Adipocyte (in vitro differentiated cells): ENCODE data around the gene CCDC83.
A peak's percentile ranks its signal among the peaks of the same experiment; 100 is the strongest.
"Not testable (repeated sequence)": the region's sequence is repeated elsewhere in the genome, so short reads cannot be mapped to it uniquely, and the experiment has no call there.

Source experiments
- DNase-seq: peaks from one replicate; pipeline ENCODE4 v3.0.0-alpha.2; 2015; ENCODE audit warnings: low read depth
- H3K27me3 ChIP-seq: replicated peaks from 2 replicates; pipeline ENCODE4 v1.7.0; 2013; ENCODE audit warnings: mild to moderate bottlenecking, low read length, moderate library complexity; ENCODE audit not compliant: control insufficient read depth, insufficient read depth
- H3K36me3 ChIP-seq: 2 replicates; pipeline ENCODE4 v1.7.0; 2013; ENCODE audit warnings: low read length, mild to moderate bottlenecking, moderate library complexity; ENCODE audit not compliant: control insufficient read depth, insufficient read depth, severe bottlenecking
- H3K4me1 ChIP-seq: 2 replicates; pipeline ENCODE4 v1.7.0; 2013; ENCODE audit warnings: mild to moderate bottlenecking, low read length, moderate library complexity; ENCODE audit not compliant: control insufficient read depth, insufficient read depth
- H3K4me3 ChIP-seq: 2 replicates; pipeline ENCODE4 v1.7.0; 2013; ENCODE audit warnings: mild to moderate bottlenecking, low read length, moderate library complexity
- H3K9ac ChIP-seq: 2 replicates; pipeline ENCODE4 v1.7.0; 2013; ENCODE audit warnings: mild to moderate bottlenecking, low read length, moderate library complexity
- H3K9me3 ChIP-seq: 2 replicates; pipeline ENCODE4 v1.7.0; 2013; ENCODE audit warnings: mild to moderate bottlenecking, low read length, moderate library complexity; ENCODE audit not compliant: control insufficient read depth

CCDC83 gene

GRCh38 chr11:85945296-85945695 is 90.1 kb downstream of the CCDC83 start:
- Histone ChIP-seq H3K4me3 (no peak overlapping the region), H3K9ac (no peak overlapping the region), H3K9me3 (no peaks in the 10 kb centered on the region), H3K27me3 (no peaks in the 10 kb centered on the region), H3K4me1 (peaks cover 38% of the 10 kb centered on the region), H3K36me3 (no peaks in the 10 kb centered on the region)
- DNase-seq = no peak

GRCh38 chr11:85945788-85946187 is 90.6 kb downstream of the CCDC83 start:
- no peak overlapping the region for H3K9ac ChIP-seq
- no peaks in the 10 kb centered on the region for H3K9me3 ChIP-seq
- no peak for DNase-seq
- peaks cover 38% of the 10 kb centered on the region for H3K4me1 ChIP-seq
- no peak overlapping the region for H3K4me3 ChIP-seq
- no peaks in the 10 kb centered on the region for H3K27me3 ChIP-seq
- no peaks in the 10 kb centered on the region for H3K36me3 ChIP-seq

GRCh38 chr11:85946221-85946620 is 91.0 kb downstream of the CCDC83 start:
- Histone ChIP-seq H3K27me3 (no peaks in the 10 kb centered on the region), H3K4me3 (no peak overlapping the region), H3K36me3 (no peaks in the 10 kb centered on the region), H3K4me1 (peaks cover 38% of the 10 kb centered on the region), H3K9ac (no peak overlapping the region), H3K9me3 (no peaks in the 10 kb centered on the region)
- peak; percentile 34 for DNase-seq

GRCh38 chr11:85947431-85948272 is 92.5 kb downstream of the CCDC83 start:
- Histone ChIP-seq H3K4me3 (peak overlapping the region; percentile 47), H3K9me3 (no peaks in the 10 kb centered on the region), H3K9ac (peak overlapping the region; percentile 79), H3K4me1 (peaks cover 38% of the 10 kb centered on the region), H3K27me3 (no peaks in the 10 kb centered on the region), H3K36me3 (no peaks in the 10 kb centered on the region)
- DNase-seq = peak; percentile 91

- Histone ChIP-seq H3K36me3 (peaks cover under 1% of the 10 kb centered on the region), H3K4me1 (peaks cover 46% of the 10 kb centered on the region)
These were observed 93.7 kb downstream of the CCDC83 start for GRCh38 chr11:85948884-85949283.

GRCh38 chr11:85949798-85950197 is 94.6 kb downstream of the CCDC83 start:
- H3K4me1 ChIP-seq = peaks cover 54% of the 10 kb centered on the region
- no peak overlapping the region for H3K4me3 ChIP-seq
- H3K27me3 ChIP-seq = no peaks in the 10 kb centered on the region
- H3K36me3 ChIP-seq = peaks cover 8% of the 10 kb centered on the region
- no peak overlapping the region for H3K9ac ChIP-seq
- H3K9me3 ChIP-seq = no peaks in the 10 kb centered on the region
- DNase-seq = no peak

More at GRCh38 chr11:85948884-85949283, 93.7 kb downstream of the CCDC83 start:
- no peak for DNase-seq
- Histone ChIP-seq H3K4me3 (no peak overlapping the region), H3K9ac (peak overlapping the region; percentile 79), H3K27me3 (no peaks in the 10 kb centered on the region), H3K9me3 (no peaks in the 10 kb centered on the region)

- peaks cover 60% of the 10 kb centered on the region for H3K4me1 ChIP-seq
- H3K36me3 ChIP-seq = peaks cover 13% of the 10 kb centered on the region
- DNase-seq = no peak
- no peak overlapping the region for H3K9ac ChIP-seq
- no peaks in the 10 kb centered on the region for H3K9me3 ChIP-seq
- no peaks in the 10 kb centered on the region for H3K27me3 ChIP-seq
- H3K4me3 ChIP-seq = no peak overlapping the region
These were observed 95.3 kb downstream of the CCDC83 start for GRCh38 chr11:85950317-85951048.

GRCh38 chr11:85951049-85951405 is 95.8 kb downstream of the CCDC83 start:
- no peaks in the 10 kb centered on the region for H3K9me3 ChIP-seq
- peaks cover 60% of the 10 kb centered on the region for H3K4me1 ChIP-seq
- no peak overlapping the region for H3K9ac ChIP-seq
- H3K36me3 ChIP-seq = peaks cover 19% of the 10 kb centered on the region
- no peaks in the 10 kb centered on the region for H3K27me3 ChIP-seq
- H3K4me3 ChIP-seq = no peak overlapping the region
- no peak for DNase-seq

GRCh38 chr11:85951428-85952107 is 96.4 kb downstream of the CCDC83 start:
- H3K4me3 ChIP-seq = no peak overlapping the region
- DNase-seq = no peak
- H3K4me1 ChIP-seq = peaks cover 60% of the 10 kb centered on the region
- H3K9me3 ChIP-seq = no peaks in the 10 kb centered on the region
- peaks cover 24% of the 10 kb centered on the region for H3K36me3 ChIP-seq
- no peak overlapping the region for H3K9ac ChIP-seq
- no peaks in the 10 kb centered on the region for H3K27me3 ChIP-seq

- Histone ChIP-seq H3K36me3 (peaks cover 29% of the 10 kb centered on the region), H3K4me1 (peaks cover 55% of the 10 kb centered on the region)
- H3K9ac ChIP-seq, H3K9me3 ChIP-seq, H3K27me3 ChIP-seq, DNase-seq, H3K4me3 ChIP-seq: not testable (repeated sequence)
These were observed 96.9 kb downstream of the CCDC83 start for GRCh38 chr11:85952108-85952485.

GRCh38 chr11:85953491-85954143 is 98.4 kb downstream of the CCDC83 start:
- peaks cover 40% of the 10 kb centered on the region for H3K4me1 ChIP-seq
- no peak overlapping the region for H3K4me3 ChIP-seq
- H3K36me3 ChIP-seq = peaks cover 44% of the 10 kb centered on the region
- peak; percentile 75 for DNase-seq
- H3K9ac ChIP-seq = no peak overlapping the region
- no peaks in the 10 kb centered on the region for H3K27me3 ChIP-seq
- no peaks in the 10 kb centered on the region for H3K9me3 ChIP-seq
